22Rv1 (cell line): ENCODE results near the gene IRX4.
"Not testable (repeated sequence)": the region's sequence is repeated elsewhere in the genome, so short reads cannot be mapped to it uniquely, and the experiment has no call there.

Experiments used
- H3K27ac ChIP-seq: fragments of 450-650 bp; 2 replicates; pipeline ENCODE4 v1.5.1; 2017
- ZFX ChIP-seq: fragments of 450-650 bp; IDR thresholded peaks from 2 replicates; pipeline ENCODE4 v1.6.1; 2017; ENCODE audit warnings: antibody characterized with exemption, borderline replicate concordance
- TF ChIP-seq, protein P1 (sequence below): fragments of 450-650 bp; IDR thresholded peaks from 2 replicates; pipeline ENCODE4 v1.5.1; 2017; ENCODE audit warnings: mild to moderate bottlenecking

The IRX4 gene

DNA sequence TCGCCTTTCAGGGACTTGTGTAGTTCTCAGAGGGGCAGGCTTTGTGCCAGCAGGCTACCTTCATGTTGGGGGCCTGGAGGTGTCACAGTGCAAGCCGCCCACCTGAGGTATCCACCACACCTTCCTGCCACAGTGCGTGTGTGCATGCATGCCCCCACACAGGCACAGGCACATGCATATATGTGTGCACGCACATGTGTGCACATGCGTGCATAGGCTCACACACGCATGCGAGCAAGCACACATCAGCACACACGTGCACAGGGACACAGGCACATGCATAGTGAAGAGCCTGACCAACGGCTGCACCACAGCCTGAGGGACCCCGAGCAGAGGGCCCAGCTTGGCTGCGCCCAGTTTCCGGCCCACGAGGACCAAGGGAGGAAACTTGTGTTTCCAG lies 36.1 kb downstream of the IRX4 start:
- TF ChIP-seq, protein P1, sequence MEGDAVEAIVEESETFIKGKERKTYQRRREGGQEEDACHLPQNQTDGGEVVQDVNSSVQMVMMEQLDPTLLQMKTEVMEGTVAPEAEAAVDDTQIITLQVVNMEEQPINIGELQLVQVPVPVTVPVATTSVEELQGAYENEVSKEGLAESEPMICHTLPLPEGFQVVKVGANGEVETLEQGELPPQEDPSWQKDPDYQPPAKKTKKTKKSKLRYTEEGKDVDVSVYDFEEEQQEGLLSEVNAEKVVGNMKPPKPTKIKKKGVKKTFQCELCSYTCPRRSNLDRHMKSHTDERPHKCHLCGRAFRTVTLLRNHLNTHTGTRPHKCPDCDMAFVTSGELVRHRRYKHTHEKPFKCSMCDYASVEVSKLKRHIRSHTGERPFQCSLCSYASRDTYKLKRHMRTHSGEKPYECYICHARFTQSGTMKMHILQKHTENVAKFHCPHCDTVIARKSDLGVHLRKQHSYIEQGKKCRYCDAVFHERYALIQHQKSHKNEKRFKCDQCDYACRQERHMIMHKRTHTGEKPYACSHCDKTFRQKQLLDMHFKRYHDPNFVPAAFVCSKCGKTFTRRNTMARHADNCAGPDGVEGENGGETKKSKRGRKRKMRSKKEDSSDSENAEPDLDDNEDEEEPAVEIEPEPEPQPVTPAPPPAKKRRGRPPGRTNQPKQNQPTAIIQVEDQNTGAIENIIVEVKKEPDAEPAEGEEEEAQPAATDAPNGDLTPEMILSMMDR, result no peak
- TF ChIP-seq ZFX, result no peak
- no peak overlapping the region for H3K27ac ChIP-seq

DNA sequence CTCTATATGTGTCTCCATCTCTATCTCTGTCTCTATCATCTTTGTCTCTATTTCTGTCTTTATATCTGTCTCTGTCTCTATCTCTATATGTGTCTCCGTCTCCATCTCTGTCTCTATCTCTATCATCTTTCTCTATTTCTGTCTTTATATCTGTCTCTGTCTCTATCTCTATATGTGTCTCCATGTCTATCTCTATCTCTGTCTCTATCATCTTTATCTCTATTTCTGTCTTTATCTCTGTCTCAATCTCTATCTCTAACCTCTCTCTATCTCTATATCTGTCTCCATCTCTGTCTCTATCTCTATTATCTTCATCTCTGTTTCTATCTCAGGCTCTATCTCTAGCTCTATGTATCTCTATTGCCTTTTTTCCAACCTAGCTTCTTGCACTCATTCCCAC lies 37.0 kb downstream of the IRX4 start:
- no peak for TF ChIP-seq ZFX
- TF ChIP-seq, protein P1, result no peak
- H3K27ac ChIP-seq, result no peak overlapping the region

DNA sequence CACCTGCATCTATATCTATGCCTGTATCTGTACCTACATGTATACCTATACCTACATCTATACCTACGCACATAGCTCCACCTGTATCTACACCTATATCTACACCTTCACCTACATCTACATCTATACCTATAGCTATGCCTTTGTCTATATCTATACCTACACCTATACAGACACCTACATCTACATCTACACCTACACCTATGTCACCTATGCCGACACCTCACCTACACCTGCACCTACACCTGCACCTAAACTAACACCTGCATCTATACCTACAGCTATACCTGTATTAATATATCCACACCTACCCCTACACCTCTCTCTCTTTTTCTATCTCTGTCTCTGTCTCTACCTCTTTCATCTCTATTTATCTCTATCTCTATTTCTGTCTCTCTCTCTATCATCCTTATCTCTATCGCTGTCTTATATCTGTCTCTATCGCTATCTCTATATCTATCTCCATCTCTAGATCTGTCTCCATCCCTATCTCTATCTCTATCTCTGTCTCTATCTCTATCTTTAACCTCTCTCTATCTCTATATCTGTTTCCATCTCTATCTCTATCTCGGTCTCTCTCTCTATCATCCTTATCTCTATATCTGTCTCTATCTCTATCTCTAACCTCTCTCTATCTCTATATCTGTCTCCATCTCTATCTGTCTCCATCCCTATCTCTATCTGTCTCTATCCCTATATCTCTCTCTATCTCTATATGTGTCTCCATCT lies 37.9 kb downstream of the IRX4 start:
- TF ChIP-seq ZFX, result no peak
- TF ChIP-seq, protein P1, result no peak
- no peak overlapping the region for H3K27ac ChIP-seq

DNA sequence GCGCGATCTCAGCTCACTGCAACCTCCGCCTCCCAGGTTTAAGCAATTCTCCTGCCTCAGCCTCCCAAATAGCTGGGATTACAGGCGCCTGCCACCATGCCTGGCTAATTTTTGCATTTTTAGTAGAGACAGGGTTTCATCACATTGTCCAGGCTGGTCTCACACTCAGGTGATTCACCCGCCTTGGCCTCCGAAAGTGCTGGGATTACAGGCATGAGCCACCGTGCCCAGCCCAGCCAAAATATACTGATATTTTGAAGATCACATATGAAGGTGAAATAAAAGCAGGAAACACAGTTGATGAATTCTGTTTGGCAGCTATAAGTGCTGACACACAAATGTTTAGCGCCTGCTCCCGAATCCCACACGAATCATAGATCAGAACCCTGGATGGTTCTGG lies 39.0 kb downstream of the IRX4 start:
- not testable (repeated sequence) for H3K27ac ChIP-seq

DNA sequence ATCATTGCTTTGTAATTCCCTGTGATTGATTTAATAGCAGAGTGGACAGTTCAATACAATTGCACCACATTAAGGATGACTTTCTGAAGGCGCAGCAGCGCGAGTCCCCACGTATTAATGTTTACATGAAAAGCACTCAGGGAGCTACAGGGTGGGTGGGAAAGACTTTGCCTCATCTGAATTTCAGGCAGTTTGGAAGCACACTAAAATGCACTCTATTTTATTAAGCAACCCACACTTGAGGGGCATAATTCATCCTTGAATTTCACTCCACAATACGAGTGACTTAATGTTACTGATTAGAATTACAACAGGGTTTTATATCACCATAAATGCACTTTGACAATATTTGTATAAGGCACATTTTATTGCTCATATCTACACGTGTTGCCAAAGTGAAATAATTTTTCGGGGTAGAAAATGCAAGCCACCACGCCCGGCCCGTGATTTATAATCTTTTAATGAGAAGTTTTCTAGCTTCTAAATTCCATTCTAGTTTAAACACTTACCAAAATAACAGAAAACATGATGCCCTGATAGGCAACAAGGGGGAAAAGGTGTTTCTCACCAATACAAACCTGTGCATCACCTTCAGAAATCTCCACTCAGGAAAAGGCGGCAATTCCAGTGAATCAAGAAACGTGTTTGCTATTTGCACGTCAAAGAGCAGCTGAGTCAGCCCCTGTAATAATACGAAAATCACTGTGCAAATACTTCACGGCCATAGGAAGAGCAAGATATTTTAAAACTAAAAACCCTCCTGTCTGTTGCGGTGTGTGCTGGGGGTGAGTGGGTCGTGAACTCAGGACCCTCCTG lies 40.5 kb downstream of the IRX4 start:
- H3K27ac ChIP-seq, result no peak overlapping the region
- TF ChIP-seq ZFX, result no peak
- TF ChIP-seq, protein P1, result no peak

DNA sequence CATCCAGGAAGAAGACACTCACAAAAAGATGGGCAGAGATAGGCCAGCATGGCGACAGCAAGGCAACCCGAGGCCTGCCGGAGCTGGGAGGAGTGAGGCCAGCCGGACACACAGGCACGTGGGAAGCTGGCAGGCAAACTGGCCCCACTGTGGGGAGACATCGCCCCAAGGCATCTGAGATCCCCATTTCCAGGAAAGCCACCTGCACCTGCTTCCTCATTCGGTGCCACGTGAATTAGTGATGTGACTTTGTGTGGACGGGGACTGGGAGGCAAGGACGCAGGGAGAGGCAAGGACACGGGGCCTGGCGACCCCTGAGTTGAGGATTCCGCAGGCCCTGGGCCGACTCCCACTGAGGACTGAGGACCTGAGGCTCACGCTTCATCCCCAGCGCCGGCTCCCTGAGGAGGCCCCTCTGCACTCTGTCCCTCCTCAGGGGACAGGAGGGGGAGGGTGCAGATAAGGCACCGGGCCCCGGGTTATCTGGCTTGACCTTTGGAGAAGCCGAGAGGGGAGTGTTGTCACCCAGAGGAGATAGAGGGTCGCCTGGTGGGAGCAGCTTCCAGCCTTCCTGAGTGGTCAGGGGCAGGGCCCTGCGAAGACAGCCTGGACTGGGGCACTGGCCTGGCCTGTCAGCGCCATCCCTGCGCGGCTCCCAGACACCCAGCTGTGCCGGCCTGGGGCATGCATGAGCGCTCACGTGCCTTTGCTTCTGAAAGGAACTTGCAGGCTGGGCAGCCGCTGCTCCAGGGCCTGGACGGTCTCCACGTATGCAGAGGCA lies 41.8 kb downstream of the IRX4 start:
- TF ChIP-seq, protein P1, result no peak
- no peak for TF ChIP-seq ZFX
- H3K27ac ChIP-seq, result no peak overlapping the region

DNA sequence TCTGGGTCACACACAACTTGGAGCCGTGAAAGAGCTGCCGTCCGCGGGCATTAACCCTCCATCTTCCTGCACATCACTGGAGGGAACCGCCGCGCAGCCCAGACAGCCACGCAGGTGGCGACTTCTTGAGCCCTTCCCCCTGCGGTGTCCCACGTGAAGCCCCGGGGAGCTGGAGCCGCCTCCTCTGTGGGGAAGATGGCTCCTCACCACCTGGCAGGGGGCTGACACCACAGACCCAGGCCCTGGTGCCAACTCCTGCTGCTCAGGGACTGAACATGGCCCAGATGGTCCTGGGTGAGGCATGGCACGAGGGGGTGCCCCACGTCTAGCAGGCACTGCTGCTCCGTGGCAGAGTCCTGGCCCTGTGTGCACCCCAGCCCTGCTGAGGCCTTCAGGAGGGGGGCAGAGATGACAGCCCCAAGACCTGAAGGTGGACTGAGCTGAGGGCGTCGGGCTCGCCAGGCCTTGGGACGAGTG lies 42.6 kb downstream of the IRX4 start:
- H3K27ac ChIP-seq, result no peak overlapping the region
- TF ChIP-seq, protein P1, result no peak
- TF ChIP-seq ZFX, result no peak
